ENCODE data around the gene LCE4A.

LCE4A gene

GRCh38 chr1:152745289-152745704 is 37.3 kb downstream of the LCE4A start:
- no peak for DNase-seq (ENCODE audit: low read depth in 2 of 3, low spot score in 1 of 3)

- no peak for DNase-seq (ENCODE audit: low read depth in 2 of 3, low spot score in 1 of 3)
Observed at GRCh38 chr1:152745765-152746444, 37.9 kb downstream of the LCE4A start.

- DNase-seq (ENCODE audit: low read depth in 2 of 3, low spot score in 1 of 3) = no peak
Observed at GRCh38 chr1:152747831-152748230, 39.9 kb downstream of the LCE4A start.

GRCh38 chr1:152752225-152752624 is 44.3 kb downstream of the LCE4A start:
- DNase-seq (ENCODE audit: low read depth in 2 of 3, low spot score in 1 of 3) = no peak

GRCh38 chr1:152753586-152753985 is 45.6 kb downstream of the LCE4A start:
- DNase-seq (ENCODE audit: low read depth in 2 of 3, low spot score in 1 of 3) = no peak

- no peak for DNase-seq (ENCODE audit: low read depth in 2 of 3, low spot score in 1 of 3)
Observed at GRCh38 chr1:152756872-152757271, 48.9 kb downstream of the LCE4A start.

- no peak for DNase-seq (ENCODE audit: low read depth in 2 of 3, low spot score in 1 of 3)
Observed at GRCh38 chr1:152757747-152758146, 49.8 kb downstream of the LCE4A start, which contains the start of gene KPRP. TSS of gene KPRP (plus strand) at chr1:152758025. CDS start at chr1:152759589, 1,564 bp downstream.

GRCh38 chr1:152758636-152759035 is 50.7 kb downstream of the LCE4A start:
- no peak for DNase-seq (ENCODE audit: low read depth in 2 of 3, low spot score in 1 of 3)

Data from stimulated activated CD4-positive, alpha-beta T cell treated with anti-CD3 and anti-CD28 coated beads, Interleukin-12 subunit alpha, Interleukin-12 subunit beta, amount 100 ng/mL, for 48 hours (primary cell).